Keratinocyte (primary cell): ENCODE measurements around the gene PAAF1. TPM values are rescaled to one million over a fixed set of nuclear protein-coding genes. Genes with fewer than 3 reads are reported as not detected.

Experiments
- DNase-seq: peaks from one replicate; pipeline ENCODE4 v3.0.0-alpha.2; 2011; ENCODE audit warnings: low read depth, missing footprints, low spot score
- FAIRE-seq: peaks from 2 replicates; lab custom pipeline; 2011; peaks lifted over from hg19 to GRCh38; lab: Jason Lieb, UNC
- H2AFZ ChIP-seq: 2 replicates; pipeline ENCODE4 v1.6.0; 2012; ENCODE audit warnings: low read length, control low read depth, inconsistent platforms; ENCODE audit not compliant: control insufficient read depth
- H3K27ac ChIP-seq: 2 replicates; pipeline ENCODE4 v1.5.1; 2011; ENCODE audit warnings: low read length; ENCODE audit not compliant: control insufficient read depth, insufficient read depth
- H3K27me3 ChIP-seq: 3 replicates; pipeline ENCODE4 v1.6.0; 2011; ENCODE audit warnings: low read length; ENCODE audit not compliant: control insufficient read depth, insufficient read depth; ENCODE audit errors: extremely low read depth
- H3K36me3 ChIP-seq, 2 experiments: 2 replicates in 1 of 2; 3 replicates in 1 of 2; pipeline ENCODE4 v1.5.1; 2011; ENCODE audit warnings: low read length in 2 of 2, mild to moderate bottlenecking in 1 of 2; ENCODE audit not compliant: control insufficient read depth in 2 of 2, insufficient read depth in 2 of 2; ENCODE audit errors: extremely low read depth in 1 of 2
- H3K4me1 ChIP-seq: 3 replicates; pipeline ENCODE4 v1.5.1; 2011; ENCODE audit warnings: low read length; ENCODE audit not compliant: control insufficient read depth, insufficient read depth; ENCODE audit errors: extremely low read depth
- H3K4me2 ChIP-seq: 3 replicates; pipeline ENCODE4 v1.6.0; 2011; ENCODE audit warnings: low read depth, low read length; ENCODE audit not compliant: control insufficient read depth, insufficient read depth; ENCODE audit errors: extremely low read depth
- H3K4me3 ChIP-seq, 3 experiments: fragments of 200-600 bp in 1 of 3; sonication (generic) in 1 of 3; 2 replicates in 2 of 3; 3 replicates in 1 of 3; pipeline ENCODE4 v1.5.1; 2011 to 2016; ENCODE audit warnings: low read length in 3 of 3, mild to moderate bottlenecking in 3 of 3, control low read depth in 2 of 3, inconsistent platforms in 1 of 3, low read depth in 1 of 3, mixed read lengths in 1 of 3, mixed run types in 1 of 3, moderate library complexity in 1 of 3; ENCODE audit not compliant: control insufficient read depth in 2 of 3, insufficient read depth in 2 of 3; ENCODE audit errors: extremely low read depth in 1 of 3
- H3K79me2 ChIP-seq: 2 replicates; pipeline ENCODE4 v1.6.0; 2012; ENCODE audit warnings: low read length; ENCODE audit not compliant: control insufficient read depth, insufficient read depth
- H3K9ac ChIP-seq: 3 replicates; pipeline ENCODE4 v1.6.0; 2011; ENCODE audit warnings: low read length; ENCODE audit not compliant: control insufficient read depth, insufficient read depth; ENCODE audit errors: extremely low read depth
- H3K9me1 ChIP-seq: 3 replicates; pipeline ENCODE4 v1.6.0; 2011; ENCODE audit warnings: low read length; ENCODE audit not compliant: control insufficient read depth, insufficient read depth; ENCODE audit errors: extremely low read depth
- H3K9me3 ChIP-seq: 2 replicates; pipeline ENCODE4 v1.5.1; 2012; ENCODE audit warnings: low read depth, low read length; ENCODE audit not compliant: control insufficient read depth
- H4K20me1 ChIP-seq: 3 replicates; pipeline ENCODE4 v1.6.0; 2011; ENCODE audit warnings: low read length; ENCODE audit not compliant: control insufficient read depth, insufficient read depth; ENCODE audit errors: extremely low read depth
- EZH2 ChIP-seq: IDR thresholded peaks from one replicate; pipeline ENCODE4 v1.6.1; 2012; ENCODE audit warnings: inconsistent platforms, mild to moderate bottlenecking, low read length, moderate library complexity
- dilution Hi-C: fragments of 300-500 bp; cut with MboI; formaldehyde crosslinking; loops from one replicate; pipeline ENCODE4 v1.7.0; 2020; ENCODE audit warnings: low sequenced_read_pairs; ENCODE audit not compliant: extremely low pct_ligation_motif_present
- polyA plus RNA-seq, 5 experiments: library from polyadenylated mRNA; depleted of rRNA in 3 of 5; stranded (reverse) in 3 of 5; stranded (forward) in 1 of 5; unstranded in 1 of 5; fragments of >200 nt; gene quantifications; 1 replicate in 1 of 5; 2 replicates in 3 of 5; 3 replicates in 1 of 5; pipeline versions ENCODE4 v1.2.1 to v1.2.3, GENCODE V29; 2011 to 2012; ENCODE audit warnings: missing spikeins in 2 of 5, low read depth in 1 of 5, low replicate concordance in 1 of 5
- TF ChIP-seq, protein P1 (sequence below), 3 experiments: IDR thresholded peaks in 1 of 3; conservative IDR thresholded peaks in 1 of 3; optimal IDR thresholded peaks in 1 of 3; 2 replicates in 2 of 3; 3 replicates in 1 of 3; pipeline versions ENCODE3 to v1.5.1; 2011; ENCODE audit warnings: low read length in 3 of 3, mild to moderate bottlenecking in 3 of 3, moderate library complexity in 2 of 3, control low read depth in 1 of 3, inconsistent platforms in 1 of 3; ENCODE audit not compliant: insufficient read depth in 2 of 3; ENCODE audit errors: extremely low read depth in 1 of 3

Gene PAAF1
- polyA plus RNA-seq, 1 donor (not counting 4 experiments of a cell fraction or from before 2014, with no cell fraction given) = 19.1 TPM

DNA sequence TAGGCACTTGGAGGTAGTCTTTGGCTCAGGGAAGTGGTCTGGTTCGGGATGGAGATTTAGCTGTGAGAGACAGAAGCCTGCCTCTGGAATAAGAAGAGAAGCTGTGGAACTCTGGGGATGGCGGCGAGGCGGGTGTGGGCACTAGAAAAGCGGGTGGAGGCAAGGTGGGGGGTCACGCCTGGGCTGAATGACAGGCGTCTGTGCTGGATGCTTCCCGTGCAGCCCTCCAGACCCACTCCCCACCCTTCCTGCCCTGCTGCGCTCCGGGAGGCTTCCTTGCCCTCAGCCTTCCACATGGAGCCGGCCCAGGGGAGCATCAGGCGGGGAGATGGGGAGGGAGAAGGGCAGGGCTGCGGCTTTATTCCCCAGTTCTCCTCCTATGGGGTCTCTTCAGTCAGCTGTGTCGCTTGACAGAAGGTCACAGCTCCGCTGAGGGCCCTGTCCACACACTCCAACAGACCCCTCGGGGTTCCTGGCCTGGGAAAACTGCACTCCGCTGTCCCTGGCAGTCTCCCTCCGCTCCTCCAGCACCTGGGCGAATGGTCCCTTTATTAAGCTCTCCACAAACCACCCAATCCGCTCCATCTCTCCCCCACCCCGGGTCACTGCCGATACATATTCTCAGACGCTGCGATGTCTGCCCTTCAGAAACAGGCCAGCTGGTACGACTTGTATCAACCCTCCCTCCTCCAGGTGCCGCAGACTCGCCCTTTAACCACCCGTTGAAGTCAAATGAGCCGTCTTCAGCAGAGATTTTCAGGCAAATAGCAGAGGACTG lies 80.3 kb downstream of the PAAF1 start:
- Histone ChIP-seq H3K4me2 (no peak overlapping the region), H3K27me3 (peaks cover 9% of the 10 kb centered on the region), H3K4me3 (no peak overlapping the region), H3K9me1 (no peaks in the 10 kb centered on the region), H3K27ac (no peak overlapping the region), H3K79me2 (no peaks in the 10 kb centered on the region), H3K4me1 (peaks cover 4% of the 10 kb centered on the region), H3K9ac (no peak overlapping the region), H3K36me3 (no peaks in the 10 kb centered on the region), H3K9me3 (no peaks in the 10 kb centered on the region), H2AFZ (no peak overlapping the region), H4K20me1 (no peaks in the 10 kb centered on the region)
- FAIRE-seq (no peak), DNase-seq (no peak)
- dilution Hi-C loops = no loop called here
- TF ChIP-seq EZH2 = no peak
- TF ChIP-seq, protein P1, sequence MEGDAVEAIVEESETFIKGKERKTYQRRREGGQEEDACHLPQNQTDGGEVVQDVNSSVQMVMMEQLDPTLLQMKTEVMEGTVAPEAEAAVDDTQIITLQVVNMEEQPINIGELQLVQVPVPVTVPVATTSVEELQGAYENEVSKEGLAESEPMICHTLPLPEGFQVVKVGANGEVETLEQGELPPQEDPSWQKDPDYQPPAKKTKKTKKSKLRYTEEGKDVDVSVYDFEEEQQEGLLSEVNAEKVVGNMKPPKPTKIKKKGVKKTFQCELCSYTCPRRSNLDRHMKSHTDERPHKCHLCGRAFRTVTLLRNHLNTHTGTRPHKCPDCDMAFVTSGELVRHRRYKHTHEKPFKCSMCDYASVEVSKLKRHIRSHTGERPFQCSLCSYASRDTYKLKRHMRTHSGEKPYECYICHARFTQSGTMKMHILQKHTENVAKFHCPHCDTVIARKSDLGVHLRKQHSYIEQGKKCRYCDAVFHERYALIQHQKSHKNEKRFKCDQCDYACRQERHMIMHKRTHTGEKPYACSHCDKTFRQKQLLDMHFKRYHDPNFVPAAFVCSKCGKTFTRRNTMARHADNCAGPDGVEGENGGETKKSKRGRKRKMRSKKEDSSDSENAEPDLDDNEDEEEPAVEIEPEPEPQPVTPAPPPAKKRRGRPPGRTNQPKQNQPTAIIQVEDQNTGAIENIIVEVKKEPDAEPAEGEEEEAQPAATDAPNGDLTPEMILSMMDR (optimal IDR thresholded peaks at IDR 0.05 in 1 of 3, IDR thresholded peaks at IDR 0.05 in 1 of 3, conservative IDR thresholded peaks at IDR 0.05 in 1 of 3; ENCODE audit: extremely low read depth in 1 of 3, insufficient read depth in 2 of 3, low read length in 3 of 3) = no peak

DNA sequence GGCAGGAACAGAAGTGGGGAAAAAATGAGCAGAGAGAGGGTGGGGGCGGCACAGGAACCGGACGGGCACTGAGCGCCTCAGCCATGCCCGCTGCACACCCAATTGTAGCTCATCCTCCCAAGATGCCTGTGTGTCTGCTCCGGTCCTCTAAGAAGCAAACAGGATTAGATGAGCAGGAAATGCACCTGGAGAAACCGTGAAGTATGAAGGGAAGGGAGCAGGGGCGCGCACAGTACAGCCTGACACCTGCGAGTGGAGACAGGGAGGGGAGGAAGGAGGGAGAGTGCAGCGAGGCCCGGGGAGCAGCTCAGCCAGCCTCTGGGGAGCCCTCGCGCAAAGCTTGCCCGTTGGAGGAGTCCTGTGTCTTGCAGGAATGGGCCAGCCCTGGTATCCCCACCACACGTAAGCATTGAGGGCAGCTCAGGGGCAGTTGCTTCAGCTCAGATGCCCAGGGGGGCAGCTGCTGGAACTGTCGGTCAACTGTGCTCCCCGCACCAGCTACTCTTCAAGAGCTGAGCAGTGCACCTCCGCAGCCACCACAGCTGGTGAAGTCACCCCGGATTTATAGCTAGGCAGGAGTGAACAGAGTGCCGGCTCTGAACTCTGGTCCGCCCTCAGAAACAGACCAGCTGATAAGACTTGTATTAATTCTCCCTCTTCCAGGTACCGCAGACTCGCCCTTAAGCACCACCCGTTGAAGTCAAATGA lies 81.0 kb downstream of the PAAF1 start:
- dilution Hi-C loops = no loop called here
- Histone ChIP-seq H3K4me1 (peaks cover 4% of the 10 kb centered on the region), H4K20me1 (no peaks in the 10 kb centered on the region), H3K79me2 (no peaks in the 10 kb centered on the region), H3K4me3 (no peak overlapping the region), H3K9me1 (no peaks in the 10 kb centered on the region), H3K27me3 (peaks cover 9% of the 10 kb centered on the region), H3K9ac (no peak overlapping the region), H3K27ac (no peak overlapping the region), H3K9me3 (no peaks in the 10 kb centered on the region), H3K4me2 (no peak overlapping the region), H3K36me3 (no peaks in the 10 kb centered on the region), H2AFZ (no peak overlapping the region)
- TF ChIP-seq, protein P1 (optimal IDR thresholded peaks at IDR 0.05 in 1 of 3, IDR thresholded peaks at IDR 0.05 in 1 of 3, conservative IDR thresholded peaks at IDR 0.05 in 1 of 3; ENCODE audit: extremely low read depth in 1 of 3, insufficient read depth in 2 of 3, low read length in 3 of 3) = no peak
- TF ChIP-seq EZH2 = no peak
- DNase-seq (no peak), FAIRE-seq (no peak)
